ENCODE results near the gene PLCD3.

DNA sequence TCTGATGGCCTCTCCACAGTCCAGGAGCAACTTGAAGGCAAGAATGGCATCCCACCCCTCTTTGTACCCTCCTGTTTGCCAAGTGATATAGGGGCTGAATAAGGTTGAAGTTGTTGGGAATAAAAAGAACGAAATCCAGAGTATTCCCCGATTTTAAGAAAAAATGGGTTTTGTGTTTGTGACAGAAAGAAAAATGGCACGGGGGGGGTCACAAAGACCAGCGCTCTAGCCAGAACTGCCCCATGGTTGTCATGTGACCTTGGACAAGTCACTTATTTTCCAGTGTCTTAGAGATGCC lies 14.2 kb upstream of the PLCD3 start:
- no peak for TF ChIP-seq POLR2AphosphoS5 (IDR thresholded peaks at IDR 0.05)
- no peak for TF ChIP-seq CTCF (IDR thresholded peaks at IDR 0.05; ENCODE audit: poor library complexity, severe bottlenecking)
- TF ChIP-seq TAF1 (IDR thresholded peaks at IDR 0.05; ENCODE audit: low read depth): no peak
- TF ChIP-seq MXI1 (conservative IDR thresholded peaks at IDR 0.05; ENCODE audit: poor library complexity, severe bottlenecking): no peak
- TF ChIP-seq EP300 (conservative IDR thresholded peaks at IDR 0.05; ENCODE audit: poor library complexity, severe bottlenecking): no peak
- no peak for TF ChIP-seq REST (IDR thresholded peaks at IDR 0.05; ENCODE audit: borderline replicate concordance)
- no peak for TF ChIP-seq EZH2 (IDR thresholded peaks at IDR 0.05; ENCODE audit: borderline replicate concordance, insufficient read depth, low read length, poor library complexity, severe bottlenecking)
- TF ChIP-seq RAD21 (conservative IDR thresholded peaks at IDR 0.05): no peak
